WERI-Rb-1 (cell line): ENCODE measurements around the gene RABEPK.
A peak's percentile ranks its signal among the peaks of the same experiment; 100 is the strongest.

ENCODE experiments used
- DNase-seq: peaks from one replicate; pipeline ENCODE4 v3.0.0-alpha.2; 2020
- H3K27ac ChIP-seq: fragments of 250-450 bp; sonication (Bioruptor Pico); 2 replicates; pipeline ENCODE4 v1.5.1; 2020; ENCODE audit warnings: mild to moderate bottlenecking, moderate library complexity
- H3K27me3 ChIP-seq: fragments of 250-450 bp; sonication (Bioruptor Pico); 2 replicates; pipeline ENCODE4 v1.5.1; 2021; ENCODE audit warnings: mild to moderate bottlenecking, low read depth, moderate library complexity; ENCODE audit not compliant: insufficient read depth, severe bottlenecking
- H3K36me3 ChIP-seq: fragments of 250-450 bp; sonication (Bioruptor Pico); 2 replicates; pipeline ENCODE4 v1.5.1; 2020; ENCODE audit warnings: mild to moderate bottlenecking, moderate library complexity
- H3K4me3 ChIP-seq: 2 replicates; pipeline ENCODE4 v1.5.1; 2011; ENCODE audit warnings: low read depth, mild to moderate bottlenecking, control low read depth, low read length
- H3K9me3 ChIP-seq: fragments of 250-450 bp; sonication (Bioruptor Pico); 2 replicates; pipeline ENCODE4 v1.5.1; 2021; ENCODE audit warnings: mild to moderate bottlenecking, moderate library complexity; ENCODE audit not compliant: severe bottlenecking
- TF ChIP-seq, protein P1 (sequence below): IDR thresholded peaks from 2 replicates; pipeline ENCODE4 v1.5.1; 2011; ENCODE audit warnings: low read depth, mild to moderate bottlenecking, control low read depth, inconsistent platforms, low read length

Gene RABEPK

DNA sequence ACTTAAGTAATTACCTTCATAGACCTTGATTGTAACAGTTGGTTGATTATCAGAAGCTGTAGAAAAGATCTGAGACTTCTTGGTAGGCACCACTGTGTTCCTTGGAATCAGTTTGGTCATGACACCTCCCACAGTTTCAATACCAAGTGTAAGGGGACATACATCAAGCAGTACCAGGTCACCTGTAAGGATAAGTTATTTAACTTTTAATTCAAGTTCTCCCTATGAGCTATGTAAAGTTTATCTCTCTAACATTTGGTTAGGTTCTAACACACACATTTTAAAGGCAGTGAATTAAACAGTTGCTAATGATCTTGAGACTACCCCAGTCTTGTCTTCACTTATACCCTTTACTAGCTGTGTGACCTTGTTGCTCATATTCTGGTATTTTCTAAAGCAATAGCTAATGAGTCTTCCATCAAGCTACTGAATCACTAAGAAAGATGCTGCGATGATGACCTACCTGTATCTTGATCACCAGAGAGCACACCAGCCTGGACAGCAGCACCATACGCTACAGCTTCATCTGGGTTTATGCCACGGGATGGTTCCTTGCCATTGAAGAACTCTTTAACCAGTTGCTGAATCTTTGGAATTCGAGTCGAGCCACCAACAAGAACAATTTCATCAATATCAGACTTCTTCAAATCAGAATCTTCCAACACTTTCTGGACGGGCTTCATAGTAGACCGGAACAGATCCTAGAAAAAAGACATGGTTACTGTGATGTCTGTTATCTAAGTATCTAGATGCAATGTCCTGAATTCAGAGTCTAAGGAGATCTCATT lies 38.0 kb downstream of the RABEPK start:
- Histone ChIP-seq H3K36me3 (peaks cover 75% of the 10 kb centered on the region), H3K4me3 (no peak overlapping the region), H3K27me3 (no peaks in the 10 kb centered on the region), H3K9me3 (no peaks in the 10 kb centered on the region), H3K27ac (no peak overlapping the region)
- TF ChIP-seq, protein P1, sequence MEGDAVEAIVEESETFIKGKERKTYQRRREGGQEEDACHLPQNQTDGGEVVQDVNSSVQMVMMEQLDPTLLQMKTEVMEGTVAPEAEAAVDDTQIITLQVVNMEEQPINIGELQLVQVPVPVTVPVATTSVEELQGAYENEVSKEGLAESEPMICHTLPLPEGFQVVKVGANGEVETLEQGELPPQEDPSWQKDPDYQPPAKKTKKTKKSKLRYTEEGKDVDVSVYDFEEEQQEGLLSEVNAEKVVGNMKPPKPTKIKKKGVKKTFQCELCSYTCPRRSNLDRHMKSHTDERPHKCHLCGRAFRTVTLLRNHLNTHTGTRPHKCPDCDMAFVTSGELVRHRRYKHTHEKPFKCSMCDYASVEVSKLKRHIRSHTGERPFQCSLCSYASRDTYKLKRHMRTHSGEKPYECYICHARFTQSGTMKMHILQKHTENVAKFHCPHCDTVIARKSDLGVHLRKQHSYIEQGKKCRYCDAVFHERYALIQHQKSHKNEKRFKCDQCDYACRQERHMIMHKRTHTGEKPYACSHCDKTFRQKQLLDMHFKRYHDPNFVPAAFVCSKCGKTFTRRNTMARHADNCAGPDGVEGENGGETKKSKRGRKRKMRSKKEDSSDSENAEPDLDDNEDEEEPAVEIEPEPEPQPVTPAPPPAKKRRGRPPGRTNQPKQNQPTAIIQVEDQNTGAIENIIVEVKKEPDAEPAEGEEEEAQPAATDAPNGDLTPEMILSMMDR, result no peak
- no peak for DNase-seq

DNA sequence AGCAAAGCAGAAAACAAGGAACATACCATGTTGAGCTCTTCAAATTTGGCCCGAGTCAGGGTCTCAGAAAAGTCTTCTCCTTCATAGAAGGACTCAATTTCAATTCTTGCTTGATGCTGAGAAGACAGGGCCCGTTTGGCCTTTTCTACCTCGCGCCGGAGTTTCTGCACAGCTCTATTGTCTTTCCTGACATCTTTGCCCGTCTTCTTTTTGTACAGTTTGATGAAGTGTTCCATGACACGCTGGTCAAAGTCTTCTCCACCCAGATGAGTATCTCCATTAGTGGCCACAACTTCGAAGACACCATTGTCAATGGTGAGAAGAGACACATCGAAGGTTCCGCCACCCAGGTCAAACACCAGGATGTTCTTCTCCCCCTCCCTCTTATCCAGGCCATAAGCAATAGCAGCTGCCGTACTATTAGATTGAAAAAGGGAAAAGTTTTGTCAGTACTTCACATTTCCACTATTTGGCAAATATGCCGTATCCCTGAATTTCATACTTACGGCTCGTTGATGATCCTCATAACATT lies 38.6 kb downstream of the RABEPK start:
- peaks cover 68% of the 10 kb centered on the region for H3K36me3 ChIP-seq
- TF ChIP-seq, protein P1, result no peak
- H3K4me3 ChIP-seq, result no peak overlapping the region
- H3K27ac ChIP-seq, result no peak overlapping the region
- no peaks in the 10 kb centered on the region for H3K9me3 ChIP-seq
- no peaks in the 10 kb centered on the region for H3K27me3 ChIP-seq
- DNase-seq, result no peak

DNA sequence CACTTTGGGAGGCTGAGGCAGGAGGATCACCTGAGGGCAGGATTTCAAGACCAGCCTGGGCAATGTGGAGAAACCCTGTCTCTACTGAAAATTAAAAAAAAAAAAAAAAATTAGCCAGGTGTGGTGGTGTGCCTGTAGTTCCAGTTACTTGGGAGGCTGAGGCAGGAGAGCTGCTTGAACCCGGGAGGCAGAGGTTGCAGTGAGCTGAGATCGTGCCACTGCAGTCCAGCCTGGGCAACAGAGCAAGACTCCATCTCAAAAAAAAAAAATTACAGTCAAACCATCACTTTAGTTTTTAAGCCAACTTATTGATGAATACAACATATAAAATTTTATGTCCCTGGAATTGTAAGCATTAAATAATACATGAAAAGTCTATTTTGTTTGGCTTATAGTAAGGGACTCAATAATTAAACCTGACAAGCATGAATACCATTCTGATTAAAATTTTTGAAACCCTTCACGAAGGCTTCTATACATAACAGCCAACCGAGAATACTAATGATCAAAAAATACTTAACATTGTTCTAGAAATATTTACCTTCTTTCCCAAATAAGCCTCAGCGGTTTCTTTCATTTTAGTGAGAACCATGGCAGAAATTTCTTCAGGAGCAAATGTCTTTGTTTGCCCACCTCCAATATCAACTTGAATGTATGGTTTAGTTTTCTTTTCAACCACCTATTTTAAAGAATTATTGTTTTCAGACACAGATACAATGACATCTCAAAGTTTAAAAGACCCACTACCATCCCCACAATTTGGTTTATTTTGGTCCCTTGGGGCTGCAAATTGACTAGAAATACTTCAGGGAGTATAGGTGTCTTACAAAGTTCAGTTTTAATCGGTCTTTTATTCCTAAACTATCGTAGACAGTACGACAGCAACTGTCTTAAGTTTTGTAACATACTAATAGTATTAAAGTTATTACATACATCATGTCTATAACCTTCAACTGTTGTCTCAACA lies 39.6 kb downstream of the RABEPK start:
- Histone ChIP-seq H3K27ac (peak overlapping the region; percentile 91), H3K36me3 (peaks cover 62% of the 10 kb centered on the region), H3K27me3 (no peaks in the 10 kb centered on the region), H3K9me3 (no peaks in the 10 kb centered on the region), H3K4me3 (peak overlapping the region; percentile 87)
- TF ChIP-seq, protein P1, result no peak
- no peak for DNase-seq

DNA sequence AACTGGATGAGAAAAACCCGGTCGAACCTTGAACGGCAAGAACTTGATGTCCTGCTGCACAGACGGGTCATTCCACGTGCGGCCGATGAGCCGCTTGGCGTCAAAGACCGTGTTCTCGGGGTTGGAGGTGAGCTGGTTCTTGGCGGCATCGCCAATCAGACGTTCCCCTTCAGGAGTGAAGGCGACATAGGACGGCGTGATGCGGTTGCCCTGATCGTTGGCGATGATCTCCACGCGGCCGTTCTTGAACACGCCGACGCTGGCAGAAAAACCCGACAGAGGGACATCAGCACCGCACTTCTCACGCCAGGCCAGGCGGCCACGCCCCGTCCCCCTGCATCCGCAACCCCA lies 40.3 kb downstream of the RABEPK start:
- peak overlapping the region; percentile 87 for H3K4me3 ChIP-seq
- H3K9me3 ChIP-seq, result no peaks in the 10 kb centered on the region
- peaks cover 55% of the 10 kb centered on the region for H3K36me3 ChIP-seq
- H3K27ac ChIP-seq, result peak overlapping the region; percentile 91
- H3K27me3 ChIP-seq, result no peaks in the 10 kb centered on the region
- DNase-seq, result no peak
- TF ChIP-seq, protein P1, result no peak

DNA sequence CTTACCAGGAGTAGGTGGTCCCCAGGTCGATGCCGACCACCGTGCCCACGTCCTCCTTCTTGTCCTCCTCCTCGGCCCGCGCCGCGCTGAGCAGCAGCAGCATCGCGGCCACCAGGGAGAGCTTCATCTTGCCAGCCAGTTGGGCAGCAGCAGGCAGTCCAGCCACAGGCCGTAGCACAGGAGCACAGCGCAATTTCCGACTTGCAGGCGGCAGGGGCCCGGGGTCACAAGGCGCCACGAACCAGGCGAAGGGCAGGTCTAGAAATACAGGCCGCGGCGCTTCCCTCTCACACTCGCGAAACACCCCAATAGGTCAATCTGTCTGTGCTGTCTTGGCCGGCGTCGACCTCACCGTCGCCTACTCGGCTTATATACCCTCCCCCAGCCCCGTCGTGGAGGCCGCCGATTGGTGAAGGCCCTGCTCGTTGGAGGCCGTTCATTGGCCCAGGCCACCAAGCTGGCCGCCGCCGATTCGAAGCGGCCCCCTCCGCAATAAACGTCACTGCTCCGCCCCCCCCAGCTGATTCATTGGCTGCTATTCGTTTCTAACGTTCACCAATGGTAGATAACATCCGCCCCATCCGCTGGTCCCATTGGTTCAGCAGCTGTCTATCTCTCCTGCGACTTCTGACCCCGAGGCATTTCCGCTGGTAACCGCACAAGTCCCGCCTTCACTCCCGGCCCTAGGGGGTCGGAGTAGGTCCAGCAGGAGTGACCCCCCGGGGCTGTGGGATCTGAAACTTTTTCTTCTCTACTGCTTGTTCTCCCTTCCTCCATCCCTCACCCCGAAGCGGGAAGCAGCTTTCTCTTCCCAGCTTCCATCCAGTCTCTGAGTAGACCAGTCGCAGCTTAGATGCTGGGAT lies 40.9 kb downstream of the RABEPK start, which contains the start of gene HSPA5:
Gene HSPA5, minus strand, starts transcription at position 344 of the 863 bp plus-strand sequence. Its CDS starts 217 bp downstream, at position 127.
- H3K27ac ChIP-seq, result peak within 1 kb of the TSS; percentile 91
- H3K36me3 ChIP-seq, result peaks cover 49% of the 10 kb centered on the region
- TF ChIP-seq, protein P1, result peak; percentile 38; the same call in 1 of the 2 replicates
- H3K4me3 ChIP-seq, result peak within 1 kb of the TSS; percentile 87
- H3K9me3 ChIP-seq, result no peaks in the 10 kb centered on the region
- peak; percentile 100 for DNase-seq
- no peaks in the 10 kb centered on the region for H3K27me3 ChIP-seq
